Ovary (tissue), 9 donors: ENCODE results near the gene CTSL. TPM values are rescaled to one million over a fixed set of nuclear protein-coding genes. Genes with fewer than 3 reads are reported as not detected.

ENCODE experiments used
- DNase-seq, 5 donors: peaks; one replicate each; pipeline ENCODE4 v3.0.0-alpha.2; 2019 to 2020
- H3K27ac ChIP-seq, 2 donors: fragments of 200-600 bp; one replicate each; pipeline versions ENCODE4 v1.5.1 to v1.8.0; 2019 to 2022
- H3K27me3 ChIP-seq: fragments of 200-600 bp; one replicate; pipeline ENCODE4 v1.8.0; 2022
- H3K36me3 ChIP-seq: fragments of 200-600 bp; sonication (generic); one replicate; pipeline ENCODE4 v1.5.1; 2019
- H3K4me1 ChIP-seq: one replicate; pipeline ENCODE4 v1.8.1; 2013; ENCODE audit warnings: mild to moderate bottlenecking, moderate library complexity; ENCODE audit not compliant: insufficient read depth
- H3K4me3 ChIP-seq: fragments of 200-600 bp; sonication (generic); one replicate; pipeline ENCODE4 v1.5.1; 2017
- H3K9me3 ChIP-seq, 2 donors: fragments of 200-600 bp in 1 of 2; sonication (generic) in 1 of 2; one replicate each; pipeline versions ENCODE4 v1.5.1 to v1.8.1; 2013 to 2019; ENCODE audit warnings: mild to moderate bottlenecking in 1 of 2, moderate library complexity in 1 of 2
- CTCF ChIP-seq, 3 donors: fragments of 450-650 bp in 2 of 3; fragments of 200-600 bp in 1 of 3; IDR thresholded peaks; one replicate each; pipeline versions ENCODE4 v1.5.1 to v1.8.0; 2016 to 2022; ENCODE audit warnings: antibody characterized with exemption in 3 of 3, mild to moderate bottlenecking in 1 of 3
- EP300 ChIP-seq: sonication (generic); formaldehyde crosslinking; IDR thresholded peaks from one replicate; pipeline ENCODE4 v1.6.1; 2017; ENCODE audit warnings: antibody characterized with exemption
- POLR2A ChIP-seq: fragments of 450-650 bp; IDR thresholded peaks from one replicate; pipeline ENCODE4 v1.6.1; 2017; ENCODE audit warnings: antibody characterized with exemption, mild to moderate bottlenecking, moderate library complexity
- WGBS, 3 donors: extraction: QIAGEN DNeasy Blood & Tissue Kit in 1 of 3; methylation state at CpG; one replicate each; pipeline versions ENCODE4 v1.1.5 to v1.1.7; 2013 to 2017; 5-methylcytosine and 5-hydroxymethylcytosine counted together
- intact Hi-C, 4 donors: fragments of 100-400 bp; cut with DNase I; formaldehyde crosslinking; loops; one replicate each; pipeline versions ENCODE4 v1.11.0 to v1.15.1; 2022 to 2023
- polyA plus RNA-seq, 2 donors: library from polyadenylated mRNA; stranded (reverse); fragments of 200-250 nt in 1 of 2; fragments of 350-450 nt in 1 of 2; fragmentation: Illumina TruSeq in 1 of 2; extraction: RNeasy Lipid Tissue Mini Kit (QIAGEN cat#74804) in 1 of 2; gene quantifications; one replicate each; pipeline ENCODE4 v1.2.3, GENCODE V29; 2013 to 2014
- total RNA-seq, 7 donors: library from RNA; depleted of rRNA in 2 of 7; stranded (reverse); fragments of >200 nt in 2 of 7; fragmentation: NEBNext Ultra II Directional in 3 of 7; extraction: Animal tissue kit (Norgen Biotek cat#: 25700) in 3 of 7; gene quantifications; one replicate each; pipeline versions ENCODE4 v1.1.0 to v1.2.4, GENCODE V29; 2016 to 2023
- donor health status: DM: no; HTN: no; CAD: no; lungs with moderate emphysema.
- donor health status: DM: no; HTN: no; CAD: no.
- donor health status: Bipolar disorder and iron deficiency.
- donor health status: DM: yes; HTN: yes; CAD: no.
- donor health status: DM: no; HTN: no; CAD: no.
- donor health status: DM: yes; HTN: yes; CAD: no.

The CTSL gene
- total and polyA plus RNA-seq, 9 donors: 94.0 to 219 (median 115) TPM

- WGBS, 3 donors: 86 to 88% (median 87%) methylated on average over 7 of the region's 7 CpGs
- H3K36me3 ChIP-seq: no peaks in the 10 kb centered on the region
Measured at GRCh38 chr9:87708986-87709728, 16.8 kb upstream of the CTSL start.

GRCh38 chr9:87710443-87710842, 15.5 kb upstream of the CTSL start:
- DNase-seq: no peak
- H3K4me1 ChIP-seq: peaks cover 16% of the 10 kb centered on the region
- intact Hi-C loops: no loop called here
- WGBS, 3 donors: 81 to 84% (median 82%) methylated on average over 5 of the region's 5 CpGs
- H3K27me3 ChIP-seq: no peaks in the 10 kb centered on the region
- H3K27ac ChIP-seq: no peak overlapping the region
- TF ChIP-seq EP300: no peak
- TF ChIP-seq CTCF (IDR thresholded peaks at IDR 0.05): no peak
- TF ChIP-seq POLR2A: no peak
- no peak overlapping the region for H3K4me3 ChIP-seq
- H3K9me3 ChIP-seq: no peaks in the 10 kb centered on the region
- H3K36me3 ChIP-seq: no peaks in the 10 kb centered on the region

More at GRCh38 chr9:87708986-87709728, 16.8 kb upstream of the CTSL start:
- no peaks in the 10 kb centered on the region for H3K9me3 ChIP-seq
- no peak overlapping the region for H3K27ac ChIP-seq
- H3K4me3 ChIP-seq: no peak overlapping the region
- H3K4me1 ChIP-seq: peaks cover 13% of the 10 kb centered on the region
- TF ChIP-seq POLR2A: no peak
- no peak for TF ChIP-seq CTCF (IDR thresholded peaks at IDR 0.05)
- TF ChIP-seq EP300: no peak
- no peak for DNase-seq
- no peaks in the 10 kb centered on the region for H3K27me3 ChIP-seq
- intact Hi-C loops: no loop called here

GRCh38 chr9:87711857-87712800, 13.8 kb upstream of the CTSL start:
- Histone ChIP-seq H3K9me3 (no peaks in the 10 kb centered on the region), H3K4me1 (peaks cover 16% of the 10 kb centered on the region), H3K27ac (peak overlapping the region in 1 of 2 donors; percentile 11), H3K36me3 (no peaks in the 10 kb centered on the region), H3K27me3 (no peaks in the 10 kb centered on the region), H3K4me3 (no peak overlapping the region)
- intact Hi-C loops: no loop called here
- DNase-seq: no peak
- TF ChIP-seq EP300: no peak
- TF ChIP-seq POLR2A: no peak
- no peak for TF ChIP-seq CTCF (IDR thresholded peaks at IDR 0.05)
- 44 to 54% (median 44%) methylated on average over 9 of the region's 9 CpGs for WGBS, 3 donors

GRCh38 chr9:87712801-87713277, 13.1 kb upstream of the CTSL start:
- intact Hi-C loops: no loop called here
- no peaks in the 10 kb centered on the region for H3K36me3 ChIP-seq
- no peaks in the 10 kb centered on the region for H3K27me3 ChIP-seq
- H3K4me3 ChIP-seq: no peak overlapping the region
- H3K9me3 ChIP-seq: no peaks in the 10 kb centered on the region
- peaks cover 16% of the 10 kb centered on the region for H3K4me1 ChIP-seq
- peak overlapping the region in 1 of 2 donors; percentile 78 for H3K27ac ChIP-seq
- WGBS, 3 donors: 92 to 95% (median 93%) methylated on average over 6 of the region's 6 CpGs
- TF ChIP-seq EP300: no peak
- TF ChIP-seq POLR2A: no peak
- TF ChIP-seq CTCF (IDR thresholded peaks at IDR 0.05): no peak
- no peak for DNase-seq
